HEK293 (cell line): ENCODE data around the gene ZBTB43.

Experiments used
- EGR2 ChIP-seq: fragments of 450-650 bp; formaldehyde crosslinking; IDR thresholded peaks from 2 replicates; pipeline ENCODE4 v1.5.1; 2016; ENCODE audit warnings: low read depth, missing biosample characterization, missing genetic modification characterization
- HOXD13 ChIP-seq: sonication (generic); formaldehyde crosslinking; IDR thresholded peaks from 2 replicates; pipeline ENCODE4 v1.8.0; 2022; ENCODE audit warnings: missing genetic modification reagents, borderline replicate concordance
- KLF17 ChIP-seq: fragments of 450-650 bp; formaldehyde crosslinking; IDR thresholded peaks from 2 replicates; pipeline ENCODE4 v1.5.1; 2016; ENCODE audit warnings: missing biosample characterization, missing genetic modification characterization
- KLF8 ChIP-seq: fragments of 450-650 bp; formaldehyde crosslinking; IDR thresholded peaks from 2 replicates; pipeline ENCODE4 v1.5.1; 2016; ENCODE audit warnings: missing biosample characterization, missing genetic modification characterization
- PATZ1 ChIP-seq: fragments of 450-650 bp; formaldehyde crosslinking; IDR thresholded peaks from 2 replicates; pipeline ENCODE4 v1.5.1; 2016; ENCODE audit warnings: missing biosample characterization, missing genetic modification characterization
- PRDM4 ChIP-seq: fragments of 450-650 bp; formaldehyde crosslinking; IDR thresholded peaks from 2 replicates; pipeline ENCODE4 v1.5.1; 2017; ENCODE audit warnings: missing biosample characterization, missing genetic modification characterization
- ZBTB11 ChIP-seq: fragments of 450-650 bp; formaldehyde crosslinking; conservative IDR thresholded peaks from 2 replicates; pipeline ENCODE4 v1.5.1; 2016; ENCODE audit warnings: low read depth, missing biosample characterization, missing genetic modification characterization
- ZBTB26 ChIP-seq: fragments of 450-650 bp; formaldehyde crosslinking; optimal IDR thresholded peaks from 2 replicates; pipeline ENCODE3; 2016; ENCODE audit warnings: missing biosample characterization, mild to moderate bottlenecking, missing genetic modification characterization
- ZBTB8A ChIP-seq: fragments of 450-650 bp; formaldehyde crosslinking; IDR thresholded peaks from 2 replicates; pipeline ENCODE4 v1.5.1; 2016; ENCODE audit warnings: missing biosample characterization, missing genetic modification characterization
- ZNF324 ChIP-seq: fragments of 450-650 bp; formaldehyde crosslinking; IDR thresholded peaks from 2 replicates; pipeline ENCODE4 v1.5.1; 2016; ENCODE audit warnings: missing biosample characterization, missing genetic modification characterization
- ZNF366 ChIP-seq: fragments of 450-650 bp; formaldehyde crosslinking; conservative IDR thresholded peaks from 2 replicates; pipeline ENCODE4 v1.5.1; 2016; ENCODE audit warnings: missing biosample characterization, missing genetic modification characterization
- ZNF518A ChIP-seq: fragments of 450-650 bp; formaldehyde crosslinking; conservative IDR thresholded peaks from 2 replicates; pipeline ENCODE4 v1.5.1; 2016; ENCODE audit warnings: low read depth, missing biosample characterization, missing genetic modification characterization
- ZNF530 ChIP-seq: fragments of 450-650 bp; formaldehyde crosslinking; IDR thresholded peaks from 2 replicates; pipeline ENCODE4 v1.5.1; 2016; ENCODE audit warnings: low read depth, missing biosample characterization, missing genetic modification characterization
- ZNF580 ChIP-seq: fragments of 450-650 bp; formaldehyde crosslinking; IDR thresholded peaks from 2 replicates; pipeline ENCODE4 v1.5.1; 2016; ENCODE audit warnings: missing biosample characterization, missing genetic modification characterization
- ZNF600 ChIP-seq: fragments of 450-650 bp; formaldehyde crosslinking; IDR thresholded peaks from 2 replicates; pipeline ENCODE4 v1.5.1; 2016; ENCODE audit warnings: missing biosample characterization, missing genetic modification characterization
- ZNF629 ChIP-seq: fragments of 450-650 bp; formaldehyde crosslinking; IDR thresholded peaks from 2 replicates; pipeline ENCODE4 v1.5.1; 2017; ENCODE audit warnings: missing biosample characterization, missing genetic modification characterization
- ZNF677 ChIP-seq: fragments of 450-650 bp; IDR thresholded peaks from 2 replicates; pipeline ENCODE4 v1.5.0; 2018; ENCODE audit warnings: missing biosample characterization, mild to moderate bottlenecking, missing genetic modification characterization, moderate library complexity
- ZNF692 ChIP-seq: fragments of 450-650 bp; formaldehyde crosslinking; IDR thresholded peaks from 2 replicates; pipeline ENCODE4 v1.5.1; 2016; ENCODE audit warnings: missing biosample characterization, missing genetic modification characterization

The ZBTB43 gene

GRCh38 chr9:126804696-126805553 lies at the start of gene ZBTB43 (continued):
- TF ChIP-seq ZNF629 (tag by site-specific recombination) (peak; percentile 60; the same call in 1 of the 2 replicates), ZNF324 (tag by site-specific recombination) (0 out of 2 replicates have a peak, but pooled peaks have one; percentile 30), ZNF677 (tag by site-specific recombination) (no peak), ZBTB11 (tag by site-specific recombination) (peak; percentile 84), PRDM4 (tag by site-specific recombination) (peak; percentile 42; the same call in 1 of the 2 replicates), ZBTB8A (tag by site-specific recombination) (peak; percentile 61), ZNF518A (tag by site-specific recombination) (peak; percentile 97), KLF8 (tag by site-specific recombination) (peak; percentile 71; the same call in 1 of the 2 replicates), ZNF530 (no peak), ZNF692 (peak; percentile 41), KLF17 (0 out of 2 replicates have a peak, but pooled peaks have one; percentile 44), ZNF366 (tag by site-specific recombination) (no peak), HOXD13 (CRISPR knock-in tag) (0 out of 2 replicates have a peak, but pooled peaks have one; percentile 33), PATZ1 (tag by site-specific recombination) (peak; percentile 93), ZNF580 (peak; percentile 66), ZBTB26 (peak; percentile 56), ZNF600 (peak; percentile 42; the same call in 1 of the 2 replicates), EGR2 (tag by site-specific recombination) (peak; percentile 34; the same call in 1 of the 2 replicates)
